ENCODE measurements around the gene ZDHHC14. TPM values are rescaled to one million over a fixed set of nuclear protein-coding genes. Genes with fewer than 3 reads are reported as not detected.

Gene ZDHHC14
- total RNA-seq, 1 experiment from 2014 or later: 1.7 TPM

GRCh38 chr6:157723376-157723775, 342.4 kb downstream of the ZDHHC14 start:
- H3K23ac ChIP-seq (ENCODE audit: insufficient read length, low read depth, low read length): no peak overlapping the region
- no peak overlapping the region for H2BK20ac ChIP-seq (ENCODE audit: low read depth, low read length, poor library complexity, severe bottlenecking)
- H2BK12ac ChIP-seq (ENCODE audit: insufficient read length, low read depth, low read length): no peak overlapping the region
- H3K4me3 Mint-ChIP-seq: no peak overlapping the region
- peaks cover 0 to 19% (median 9%) of the 10 kb centered on the region in 3 experiments; a peak in 5 of 7 replicates for H3K36me3 Mint-ChIP-seq (ENCODE audit: insufficient read depth in 1 of 3, low read depth in 3 of 3)
- no peak overlapping the region for H4K91ac ChIP-seq (ENCODE audit: insufficient read length, low read depth, low read length)
- no peak overlapping the region for H3K27ac ChIP-seq (ENCODE audit: insufficient read length, low read depth, low read length)
- no peaks in the 10 kb centered on the region for H3K27me3 ChIP-seq (ENCODE audit: insufficient read depth, low read length)
- no peak overlapping the region for H3K4me2 ChIP-seq (ENCODE audit: insufficient read depth, insufficient read length, low read length)
- no peaks in the 10 kb centered on the region for H4K20me1 ChIP-seq (ENCODE audit: control insufficient read depth, insufficient read depth, insufficient read length)
- no peaks in the 10 kb centered on the region for H3K79me1 ChIP-seq (ENCODE audit: insufficient read depth, low read depth, low read length, poor library complexity, severe bottlenecking)
- TF ChIP-seq CTCF (conservative IDR thresholded peaks at IDR 0.05): no peak
- H3K4me1 Mint-ChIP-seq: peaks cover 9 to 11% of the 10 kb centered on the region in 2 experiments
- H2BK120ac ChIP-seq (ENCODE audit: low read depth, low read length, poor library complexity, severe bottlenecking): no peak overlapping the region
- no peaks in the 10 kb centered on the region for H3K79me2 ChIP-seq (ENCODE audit: insufficient read depth, low read length)
- H4K5ac ChIP-seq (ENCODE audit: insufficient read length, low read depth, low read length): no peak overlapping the region
- H3T11ph ChIP-seq (ENCODE audit: low read length): no peak overlapping the region
- H3K9me3 Mint-ChIP-seq: peaks cover 14 to 21% of the 10 kb centered on the region in 2 experiments
- DNase-seq: no peak
- H3K18ac ChIP-seq (ENCODE audit: insufficient read length, low read depth, low read length): no peak overlapping the region
- H3K14ac ChIP-seq (ENCODE audit: insufficient read depth, low read length): no peak overlapping the region
- H3K27ac Mint-ChIP-seq: no peak overlapping the region
- no peak overlapping the region for H2BK15ac ChIP-seq (ENCODE audit: low read depth, low read length)
- no peak overlapping the region for H2BK5ac ChIP-seq (ENCODE audit: insufficient read length, low read length)
- peaks cover 8% of the 10 kb centered on the region for H3K9me3 ChIP-seq (ENCODE audit: control insufficient read depth, low read depth, low read length)
- H3K4ac ChIP-seq (ENCODE audit: low read depth, low read length): no peak overlapping the region
- H3K27me3 Mint-ChIP-seq (ENCODE audit: low read depth): peaks cover 11% of the 10 kb centered on the region
- H3K56ac ChIP-seq (ENCODE audit: insufficient read length, low read depth, low read length): no peak overlapping the region
- WGBS (ENCODE audit: extremely low coverage, insufficient read length, low lambda C conversion rate): no CpG with 5 or more reads among the region's 4 CpGs
- no peak overlapping the region for H2AFZ ChIP-seq (ENCODE audit: low read length)
- H4K8ac ChIP-seq (replicated peaks; ENCODE audit: insufficient read length, low read depth, low read length): no peak overlapping the region
- H3K9ac ChIP-seq (ENCODE audit: extremely low read depth, insufficient read length, low read length): no peak overlapping the region
- no peak overlapping the region for H2AK5ac ChIP-seq (ENCODE audit: insufficient read length, low read length)
- H3K23me2 ChIP-seq (ENCODE audit: insufficient read length, low read depth, low read length, poor library complexity, severe bottlenecking): no peaks in the 10 kb centered on the region
- no peaks in the 10 kb centered on the region for H3K4me1 ChIP-seq (ENCODE audit: insufficient read depth, low read length)

Data from H9 (cell line).